Stimulated activated CD4-positive, alpha-beta T cell treated with anti-CD3 and anti-CD28 coated beads, TNF-alpha, amount 100 ng/mL, for 4 hours (primary cell): ENCODE measurements around the gene ELP5.
"Not testable (repeated sequence)": the region's sequence is repeated elsewhere in the genome, so short reads cannot be mapped to it uniquely, and the experiment has no call there.

ENCODE experiments used
- DNase-seq, 3 experiments: peaks; one replicate each; pipeline ENCODE4 v3.0.0-alpha.2; 2020; ENCODE audit warnings: low read depth in 3 of 3

ELP5 gene

GRCh38 chr17:7236808-7237207 lies 15.2 kb upstream of the ELP5 start:
- no peak for DNase-seq

DNA sequence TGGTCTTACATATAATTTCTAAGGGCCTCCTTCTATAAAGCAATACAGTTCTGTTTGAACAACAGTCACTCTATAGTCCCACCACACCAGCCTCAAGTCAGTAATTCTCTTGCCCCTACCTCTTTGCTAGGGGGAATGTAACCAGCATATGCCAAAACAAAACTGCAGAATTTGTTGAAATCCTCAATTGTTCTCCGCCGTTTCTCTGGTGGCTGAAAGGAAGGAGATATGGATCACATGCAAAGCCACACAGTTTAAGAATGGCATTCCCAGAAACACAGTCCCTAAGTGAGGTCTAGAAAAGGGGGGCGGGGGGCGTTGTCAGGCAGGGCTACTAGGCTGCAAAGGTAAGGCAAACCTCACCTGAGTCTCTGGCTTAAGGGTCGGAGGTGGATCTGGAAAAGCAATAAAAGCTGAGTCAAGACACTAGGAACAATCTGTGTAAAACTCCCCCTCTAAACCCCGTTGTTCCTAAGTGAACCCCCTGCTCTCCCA lies 14.7 kb upstream of the ELP5 start:
- no peak for DNase-seq

DNA sequence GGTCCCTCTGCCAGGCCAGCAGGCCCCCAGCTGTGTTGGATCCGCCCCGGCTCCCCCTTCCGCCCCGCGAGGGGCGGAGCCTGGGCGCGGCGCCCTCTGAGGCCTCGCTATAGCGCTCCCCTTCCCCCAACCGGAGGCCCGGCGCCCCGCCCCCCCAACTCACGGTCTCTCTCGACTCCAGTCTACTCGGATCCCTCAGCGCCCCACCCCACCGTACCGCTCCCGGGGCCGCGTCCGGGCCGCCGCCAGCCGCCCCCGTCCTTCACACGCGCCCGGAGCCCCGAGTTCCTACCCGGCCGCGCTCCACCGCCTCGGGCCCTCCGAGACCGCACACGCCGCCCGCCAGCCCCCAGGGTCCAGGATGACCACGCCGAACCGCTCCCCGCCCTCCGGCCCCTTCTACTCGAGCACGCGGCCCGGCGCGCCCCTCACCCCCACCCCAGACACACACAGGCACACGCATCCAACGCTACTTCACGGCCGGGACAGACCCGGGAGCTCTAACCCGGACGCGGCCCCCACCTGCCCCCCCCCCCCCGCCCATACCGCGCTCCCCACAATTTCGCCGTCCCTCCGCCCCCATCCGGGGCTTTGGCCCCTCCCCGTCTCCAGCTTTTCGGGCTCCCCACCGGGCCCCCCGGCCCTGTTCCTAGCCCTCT lies 14.1 kb upstream of the ELP5 start:
- peak; percentile 79 to 84 (median 79) for DNase-seq

- DNase-seq: no peak
These were observed 13.5 kb upstream of the ELP5 start for GRCh38 chr17:7238420-7239090.

GRCh38 chr17:7239091-7240027 lies 12.7 kb upstream of the ELP5 start, which contains the start of gene PHF23:
PHF23 (minus strand) TSS chr17:7239457; CDS start chr17:7239279, 178 bp downstream.
- peak; percentile 91 to 98 (median 96) for DNase-seq

DNA sequence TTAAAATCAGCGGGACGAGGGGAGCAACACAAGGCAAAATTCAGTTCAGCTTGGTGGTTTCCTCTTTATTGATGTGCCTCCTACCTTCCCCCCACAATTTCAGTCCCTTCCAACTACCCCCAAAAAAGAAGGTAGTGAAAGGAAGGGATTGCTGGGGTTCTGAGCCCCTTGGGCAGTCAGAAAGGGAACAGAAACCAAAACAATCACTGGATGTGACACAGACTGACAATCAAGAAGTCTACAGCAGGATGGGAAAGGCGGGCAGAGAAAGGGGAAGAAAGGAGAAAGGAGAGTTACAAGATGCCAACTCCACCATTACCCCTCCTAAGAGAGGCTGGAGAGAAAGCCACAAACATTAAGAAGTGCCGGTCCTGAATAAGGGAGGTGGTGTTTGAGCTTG lies 11.6 kb upstream of the ELP5 start:
- no peak for DNase-seq

- DNase-seq: no peak
These were observed 10.8 kb upstream of the ELP5 start for GRCh38 chr17:7241090-7241733.

DNA sequence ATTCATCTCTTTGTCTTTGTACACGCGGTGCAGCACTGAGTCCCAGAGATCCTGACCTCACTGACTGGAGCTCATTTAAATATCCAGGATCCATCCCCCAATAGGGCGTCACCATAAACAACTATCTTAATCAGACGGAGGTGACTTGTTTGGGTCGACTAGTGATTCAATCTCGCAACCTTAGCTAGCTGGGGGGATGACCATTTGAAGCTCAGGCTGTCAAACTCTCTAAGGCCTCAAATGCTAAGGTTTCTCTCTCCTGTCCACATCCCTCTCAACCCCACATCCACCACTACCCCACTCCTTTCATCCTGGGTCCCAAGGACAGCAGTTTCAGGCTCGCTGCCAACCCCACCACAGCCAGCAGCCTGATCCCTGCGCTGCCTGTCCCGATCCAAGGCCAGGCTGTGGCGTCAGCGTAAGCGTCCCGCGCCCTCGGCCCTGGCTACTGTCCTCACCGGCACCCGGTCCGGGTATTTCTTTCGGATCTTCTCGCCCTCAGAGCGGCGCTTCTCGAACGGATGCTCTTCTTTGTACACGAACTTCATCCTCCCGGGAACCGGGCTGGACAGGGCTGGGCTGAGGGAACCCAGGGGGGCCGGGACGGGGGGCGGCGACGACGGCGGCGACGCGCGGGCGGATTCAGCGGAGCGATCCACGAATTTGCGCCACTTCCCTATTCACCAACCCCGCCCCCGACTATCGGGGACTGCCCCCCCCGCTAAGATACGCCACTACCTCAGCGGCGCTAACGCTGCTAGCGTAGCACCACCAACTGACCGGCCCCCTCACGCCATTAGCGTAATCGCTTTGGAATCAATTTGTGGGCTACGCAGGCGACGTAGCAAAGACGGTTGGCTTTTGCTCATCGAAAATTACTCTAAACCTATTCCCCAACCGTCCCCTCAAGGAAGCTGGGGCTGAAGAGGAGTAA lies 10.0 kb upstream of the ELP5 start, which contains the start of gene GABARAP:
TSS of gene GABARAP (minus strand) at position 667 of the 934 bp plus-strand sequence. CDS start at position 548, 119 bp downstream.
- DNase-seq: peak; percentile 89 to 94 (median 92)

GRCh38 chr17:7242717-7243452 lies 9.1 kb upstream of the ELP5 start:
- peak; percentile 84 to 86 (median 84) for DNase-seq

DNA sequence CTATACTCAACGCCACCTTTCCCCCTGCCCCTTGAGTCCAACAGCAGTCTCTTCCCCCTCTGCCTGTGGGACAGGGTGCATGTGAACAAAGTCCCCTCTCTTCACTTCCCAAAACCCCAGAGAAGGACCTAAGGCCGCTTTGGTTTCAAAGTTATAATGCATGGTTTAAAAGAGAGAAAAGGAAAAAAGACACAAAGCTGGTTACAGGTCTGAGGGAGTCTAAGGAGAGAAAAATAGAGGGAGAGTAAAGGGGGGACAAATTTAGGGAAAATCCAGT lies 8.6 kb upstream of the ELP5 start:
- no peak for DNase-seq

DNA sequence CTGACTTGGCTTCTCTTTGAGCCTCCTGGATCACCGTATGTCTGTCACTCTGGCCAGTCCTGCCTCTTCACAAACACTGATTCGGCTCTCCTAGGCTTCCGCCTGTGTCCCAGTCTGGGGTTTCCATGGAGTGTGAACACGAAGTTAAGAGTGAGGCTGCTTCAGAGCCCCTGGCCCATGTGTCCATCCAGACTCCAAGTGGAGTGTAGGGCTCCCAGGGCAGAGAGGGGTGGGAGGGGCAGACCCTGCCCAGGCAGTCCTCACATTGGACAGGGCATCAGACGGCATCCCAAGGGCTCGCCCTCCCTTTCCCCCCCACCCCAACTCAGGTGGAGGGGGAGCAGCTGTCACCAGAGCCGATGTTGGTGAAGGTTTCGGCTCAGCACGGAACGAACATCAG lies 8.2 kb upstream of the ELP5 start:
- DNase-seq: not testable (repeated sequence)

DNA sequence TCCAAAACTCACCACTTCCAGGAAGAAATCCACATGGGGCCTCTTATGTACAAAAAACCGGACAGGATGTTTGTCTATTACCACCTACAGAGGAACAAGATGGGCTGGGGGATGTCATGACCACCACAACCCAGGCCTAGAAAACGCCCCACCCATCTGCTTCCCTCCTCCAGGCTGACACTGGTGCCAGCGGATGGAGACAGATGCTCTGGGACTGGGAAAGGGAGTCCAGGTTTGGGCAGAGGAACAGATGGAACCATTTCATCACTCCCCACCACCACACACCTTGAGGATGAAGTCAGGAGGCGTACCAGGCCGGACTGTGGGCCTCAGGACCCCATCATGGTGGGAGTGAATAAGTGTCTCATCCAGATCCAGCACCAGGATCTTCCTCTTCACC lies 5.2 kb upstream of the ELP5 start:
- no peak for DNase-seq

- DNase-seq: no peak
These were observed 3.2 kb upstream of the ELP5 start for GRCh38 chr17:7248796-7249195.

- DNase-seq: no peak
These were observed 2.8 kb upstream of the ELP5 start for GRCh38 chr17:7249214-7249613.

GRCh38 chr17:7249830-7250229 lies 2.2 kb upstream of the ELP5 start:
- DNase-seq: no peak

GRCh38 chr17:7250695-7251627 lies 1.1 kb upstream of the ELP5 start:
- DNase-seq: no peak

- DNase-seq: peak; percentile 97 to 99 (median 99)
These were observed 297 bp upstream of the ELP5 start, which contains the start of gene CTDNEP1 for GRCh38 chr17:7251661-7252175. CTDNEP1 (minus strand) TSS chr17:7251734; CDS start chr17:7251296, 438 bp downstream.

DNA sequence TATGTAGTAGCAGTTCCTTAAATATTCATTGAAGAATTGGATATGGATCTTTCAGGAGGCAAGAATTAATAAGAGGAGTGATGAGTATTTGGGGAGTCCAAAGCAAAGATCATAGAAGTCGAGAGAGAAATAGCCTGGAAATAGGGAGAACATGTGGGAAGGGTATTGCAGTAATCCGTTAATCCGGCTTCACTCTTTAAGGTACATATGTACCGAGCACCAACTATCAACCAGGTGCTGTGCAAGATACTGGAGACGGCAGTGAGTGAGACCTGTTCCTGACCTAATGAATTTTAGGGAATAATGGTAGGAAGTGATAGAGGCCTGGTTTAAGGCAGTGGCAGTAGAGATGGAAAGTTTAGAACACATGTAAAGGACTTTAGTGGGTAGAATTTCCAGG lies 1.1 kb downstream of the ELP5 start:
- no peak for DNase-seq
